Right atrium auricular region (tissue), 2 donors: ENCODE results near the gene AZU1. TPM values are rescaled to one million over a fixed set of nuclear protein-coding genes. Genes with fewer than 3 reads are reported as not detected.

Source experiments
- DNase-seq: peaks from one replicate; pipeline ENCODE4 v3.0.0-alpha.2; 2019; ENCODE audit warnings: low spot score
- H3K27ac ChIP-seq, 2 donors: fragments of 200-600 bp; sonication (generic); 1 replicate in 1 of 2; 2 replicates in 1 of 2; pipeline ENCODE4 v1.5.1; 2016 to 2019
- H3K27me3 ChIP-seq, 2 donors: fragments of 200-600 bp; sonication (generic); one replicate each; pipeline versions ENCODE4 v1.5.1 to v1.6.0; 2017 to 2019
- H3K36me3 ChIP-seq: fragments of 200-600 bp; sonication (generic); one replicate; pipeline ENCODE4 v1.5.1; 2016
- H3K4me1 ChIP-seq, 2 donors: fragments of 200-600 bp; sonication (generic); one replicate each; pipeline versions ENCODE4 v1.5.1 to v1.6.0; 2017 to 2019
- H3K4me3 ChIP-seq, 2 donors: fragments of 200-600 bp; sonication (generic); 1 replicate in 1 of 2; 2 replicates in 1 of 2; pipeline ENCODE4 v1.5.1; 2017 to 2019; ENCODE audit warnings: mild to moderate bottlenecking in 1 of 2, moderate library complexity in 1 of 2
- H3K9me3 ChIP-seq, 2 donors: fragments of 200-600 bp; sonication (generic); one replicate each; pipeline ENCODE4 v1.5.1; 2019
- CTCF ChIP-seq, 2 donors: fragments of 200-600 bp; sonication (generic); IDR thresholded peaks; one replicate each; pipeline ENCODE4 v1.5.1; 2019; ENCODE audit warnings: antibody characterized with exemption in 2 of 2
- total RNA-seq, 2 donors: library from RNA; depleted of rRNA; stranded (reverse); fragments of >200 nt; gene quantifications; one replicate each; pipeline ENCODE4 v1.1.0, GENCODE V29; 2016

The AZU1 gene
- total RNA-seq, 2 donors from 2014 or later: not detected

- H3K9me3 ChIP-seq: no peaks in the 10 kb centered on the region
- DNase-seq: no peak
- no peak overlapping the region for H3K4me3 ChIP-seq
- no peaks in the 10 kb centered on the region for H3K4me1 ChIP-seq
- TF ChIP-seq CTCF (IDR thresholded peaks at IDR 0.05): no peak
- no peaks in the 10 kb centered on the region for H3K27me3 ChIP-seq
- H3K27ac ChIP-seq: no peak overlapping the region
- peaks cover 71% of the 10 kb centered on the region for H3K36me3 ChIP-seq
Observed at GRCh38 chr19:810883-811489, 16.7 kb upstream of the AZU1 start.

GRCh38 chr19:811506-812048 is 16.1 kb upstream of the AZU1 start:
- peaks cover 65% of the 10 kb centered on the region for H3K36me3 ChIP-seq
- H3K9me3 ChIP-seq: no peaks in the 10 kb centered on the region
- no peak overlapping the region for H3K4me3 ChIP-seq
- H3K27ac ChIP-seq: no peak overlapping the region
- no peaks in the 10 kb centered on the region for H3K4me1 ChIP-seq
- H3K27me3 ChIP-seq: no peaks in the 10 kb centered on the region
- no peak for TF ChIP-seq CTCF (IDR thresholded peaks at IDR 0.05)
- DNase-seq: no peak

DNA sequence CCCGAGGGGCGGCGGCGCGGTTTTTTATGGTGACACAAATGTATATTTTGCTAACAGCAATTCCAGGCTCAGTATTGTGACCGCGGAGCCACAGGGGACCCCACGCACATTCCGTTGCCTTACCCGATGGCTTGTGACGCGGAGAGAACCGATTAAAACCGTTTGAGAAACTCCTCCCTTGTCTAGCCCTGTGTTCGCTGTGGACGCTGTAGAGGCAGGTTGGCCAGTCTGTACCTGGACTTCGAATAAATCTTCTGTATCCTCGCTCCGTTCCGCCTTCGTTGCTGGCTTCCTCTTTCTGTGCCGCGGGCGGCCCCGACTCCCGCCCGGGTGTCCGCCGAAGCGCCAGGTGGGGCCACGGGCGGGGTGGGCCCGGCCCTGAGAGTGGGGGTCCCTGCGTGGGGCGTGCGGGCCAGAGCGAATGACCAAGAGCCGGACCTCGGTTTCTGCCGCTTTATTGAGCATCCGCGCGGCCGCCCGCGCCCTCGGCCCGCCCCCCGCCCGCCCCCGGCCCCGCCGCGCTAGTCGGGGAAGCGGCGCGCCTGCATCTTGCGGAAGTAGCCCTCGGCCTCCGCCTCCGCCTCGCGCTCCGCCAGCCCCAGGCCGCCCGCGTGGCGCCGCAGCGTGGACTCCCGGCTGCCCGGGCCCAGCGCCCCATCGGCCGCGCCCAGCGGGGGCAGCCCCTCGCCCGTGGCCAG is 15.4 kb upstream of the AZU1 start:
- DNase-seq: no peak
- H3K4me1 ChIP-seq: no peaks in the 10 kb centered on the region
- H3K27ac ChIP-seq: no peak overlapping the region
- H3K9me3 ChIP-seq: no peaks in the 10 kb centered on the region
- no peak overlapping the region for H3K4me3 ChIP-seq
- H3K36me3 ChIP-seq: peaks cover 58% of the 10 kb centered on the region
- TF ChIP-seq CTCF (IDR thresholded peaks at IDR 0.05): no peak
- H3K27me3 ChIP-seq: no peaks in the 10 kb centered on the region

DNA sequence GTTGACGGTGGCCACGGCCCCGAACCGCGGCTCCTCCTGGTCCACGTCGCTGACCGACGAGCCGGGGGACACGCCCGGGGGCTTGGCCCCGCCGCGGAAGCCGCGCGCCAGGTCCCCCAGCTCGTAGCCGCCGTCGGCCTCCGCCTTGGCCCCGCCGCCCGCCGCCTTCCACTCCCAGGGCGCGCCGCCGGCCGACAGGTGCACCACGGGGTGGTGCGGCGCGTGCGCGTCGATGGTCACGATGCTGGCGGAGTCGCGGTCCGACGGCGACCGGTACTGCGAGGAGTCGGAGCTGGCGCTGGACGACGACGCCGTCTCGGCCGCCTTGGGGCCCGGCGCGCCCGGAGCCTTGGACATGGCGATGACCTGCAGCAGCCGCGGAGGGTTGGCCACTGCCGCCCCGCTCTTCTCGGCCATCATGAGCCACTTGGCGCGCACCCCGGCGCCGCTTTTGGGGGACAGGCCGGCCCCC is 14.9 kb upstream of the AZU1 start:
- no peak overlapping the region for H3K27ac ChIP-seq
- H3K9me3 ChIP-seq: no peaks in the 10 kb centered on the region
- H3K4me1 ChIP-seq: no peaks in the 10 kb centered on the region
- no peak overlapping the region for H3K4me3 ChIP-seq
- no peak for TF ChIP-seq CTCF (IDR thresholded peaks at IDR 0.05)
- H3K27me3 ChIP-seq: no peaks in the 10 kb centered on the region
- peaks cover 53% of the 10 kb centered on the region for H3K36me3 ChIP-seq
- no peak for DNase-seq

DNA sequence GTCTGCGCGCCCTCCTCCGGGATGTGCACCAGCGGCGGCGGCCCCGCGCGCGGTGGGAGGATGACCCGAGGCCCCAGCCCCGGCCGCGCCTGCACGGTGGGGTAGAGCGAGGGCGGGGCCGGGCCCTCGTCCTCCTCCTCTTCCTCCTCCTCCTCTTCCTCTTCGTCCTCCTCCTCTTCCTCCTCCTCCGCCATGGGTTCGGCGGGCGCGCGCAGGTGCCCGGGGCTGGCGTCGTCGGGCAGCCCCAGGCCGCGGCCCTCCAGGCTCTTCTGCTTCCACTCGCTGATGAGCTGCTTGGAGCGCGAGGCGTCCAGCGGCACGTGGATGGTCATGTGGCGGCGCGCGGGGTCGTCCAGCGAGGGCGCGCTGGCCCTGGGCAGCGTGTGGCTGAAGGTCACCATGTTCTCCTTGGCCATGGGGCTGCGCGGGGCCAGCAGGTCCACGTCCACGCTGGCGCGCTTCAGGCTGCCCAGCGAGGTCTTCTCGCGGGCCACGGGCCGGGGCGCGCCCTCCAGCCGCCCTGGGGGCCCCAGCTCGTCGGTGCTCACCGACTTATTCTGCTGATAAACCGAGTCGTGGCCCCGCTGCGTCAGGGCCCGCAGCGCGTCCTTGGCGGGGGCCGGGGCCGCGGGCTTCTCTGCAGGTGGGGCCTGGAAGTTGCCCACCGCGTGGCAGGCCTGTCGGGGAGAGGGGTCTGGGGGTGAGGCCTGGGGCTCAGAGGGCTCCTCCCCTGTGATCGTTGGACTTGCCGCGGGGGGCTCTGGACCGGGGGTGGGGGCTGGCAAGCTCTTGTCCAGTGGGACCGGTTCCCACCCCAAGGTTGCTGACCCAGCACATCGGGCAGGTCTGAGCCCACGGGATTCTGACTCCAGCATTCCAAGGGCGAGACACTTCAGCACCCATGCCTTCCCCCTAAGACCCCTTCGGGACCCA is 14.2 kb upstream of the AZU1 start:
- no peak for TF ChIP-seq CTCF (IDR thresholded peaks at IDR 0.05)
- H3K9me3 ChIP-seq: no peaks in the 10 kb centered on the region
- H3K4me3 ChIP-seq: no peak overlapping the region
- H3K27ac ChIP-seq: no peak overlapping the region
- no peaks in the 10 kb centered on the region for H3K4me1 ChIP-seq
- peaks cover 46% of the 10 kb centered on the region for H3K36me3 ChIP-seq
- no peaks in the 10 kb centered on the region for H3K27me3 ChIP-seq
- no peak for DNase-seq
